ENCODE measurements around the gene AIFM1. TPM values are rescaled to one million over a fixed set of nuclear protein-coding genes. Genes with fewer than 3 reads are reported as not detected.
A peak's percentile ranks its signal among the peaks of the same experiment; 100 is the strongest.

AIFM1 gene
- total RNA-seq, 4 donors from 2014 or later = 7.7 to 21.2 (median 19.1) TPM

DNA sequence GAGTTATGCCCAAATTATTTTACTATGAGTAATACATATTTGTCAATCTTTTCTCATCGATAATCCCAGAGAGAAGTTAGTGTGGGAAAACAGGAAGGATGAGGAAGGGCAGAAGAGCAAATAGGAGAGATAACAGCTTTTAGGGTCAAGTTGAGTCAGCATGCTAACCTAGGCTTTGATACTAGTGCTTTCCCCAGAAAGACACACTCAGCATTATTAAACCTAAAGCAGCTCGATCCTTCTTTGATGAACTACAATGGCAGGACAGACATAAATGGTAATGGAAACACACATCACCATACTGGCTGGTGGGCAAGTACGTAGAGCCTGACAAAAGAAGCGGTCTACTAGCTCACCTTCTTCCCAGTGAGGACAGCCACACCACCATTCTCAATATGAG lies 20.5 kb downstream of the AIFM1 start:
- intact Hi-C loops (cut with DNase I; ENCODE audit: low total_unique reads) = no loop called here
- TF ChIP-seq, protein P1, sequence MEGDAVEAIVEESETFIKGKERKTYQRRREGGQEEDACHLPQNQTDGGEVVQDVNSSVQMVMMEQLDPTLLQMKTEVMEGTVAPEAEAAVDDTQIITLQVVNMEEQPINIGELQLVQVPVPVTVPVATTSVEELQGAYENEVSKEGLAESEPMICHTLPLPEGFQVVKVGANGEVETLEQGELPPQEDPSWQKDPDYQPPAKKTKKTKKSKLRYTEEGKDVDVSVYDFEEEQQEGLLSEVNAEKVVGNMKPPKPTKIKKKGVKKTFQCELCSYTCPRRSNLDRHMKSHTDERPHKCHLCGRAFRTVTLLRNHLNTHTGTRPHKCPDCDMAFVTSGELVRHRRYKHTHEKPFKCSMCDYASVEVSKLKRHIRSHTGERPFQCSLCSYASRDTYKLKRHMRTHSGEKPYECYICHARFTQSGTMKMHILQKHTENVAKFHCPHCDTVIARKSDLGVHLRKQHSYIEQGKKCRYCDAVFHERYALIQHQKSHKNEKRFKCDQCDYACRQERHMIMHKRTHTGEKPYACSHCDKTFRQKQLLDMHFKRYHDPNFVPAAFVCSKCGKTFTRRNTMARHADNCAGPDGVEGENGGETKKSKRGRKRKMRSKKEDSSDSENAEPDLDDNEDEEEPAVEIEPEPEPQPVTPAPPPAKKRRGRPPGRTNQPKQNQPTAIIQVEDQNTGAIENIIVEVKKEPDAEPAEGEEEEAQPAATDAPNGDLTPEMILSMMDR (IDR thresholded peaks at IDR 0.05) = no peak
- no peak for TF ChIP-seq POLR2A (IDR thresholded peaks at IDR 0.05)
- Histone ChIP-seq H3K9me3 (no peaks in the 10 kb centered on the region), H3K27ac (no peak overlapping the region), H3K4me1 (no peaks in the 10 kb centered on the region), H3K36me3 (no peaks in the 10 kb centered on the region), H3K27me3 (no peaks in the 10 kb centered on the region), H3K4me3 (no peak overlapping the region)
- no peak for DNase-seq

- Histone ChIP-seq H3K9me3 (no peaks in the 10 kb centered on the region), H3K27me3 (no peaks in the 10 kb centered on the region), H3K4me3 (no peak overlapping the region), H3K27ac (no peak overlapping the region), H3K4me1 (no peaks in the 10 kb centered on the region), H3K36me3 (no peaks in the 10 kb centered on the region)
- TF ChIP-seq, protein P1 (IDR thresholded peaks at IDR 0.05) = no peak
- no peak for TF ChIP-seq POLR2A (IDR thresholded peaks at IDR 0.05)
- no peak for DNase-seq
- intact Hi-C loops (cut with DNase I; ENCODE audit: low total_unique reads) = no loop called here
These were observed 21.1 kb downstream of the AIFM1 start for GRCh38 chrX:130144509-130144908.

DNA sequence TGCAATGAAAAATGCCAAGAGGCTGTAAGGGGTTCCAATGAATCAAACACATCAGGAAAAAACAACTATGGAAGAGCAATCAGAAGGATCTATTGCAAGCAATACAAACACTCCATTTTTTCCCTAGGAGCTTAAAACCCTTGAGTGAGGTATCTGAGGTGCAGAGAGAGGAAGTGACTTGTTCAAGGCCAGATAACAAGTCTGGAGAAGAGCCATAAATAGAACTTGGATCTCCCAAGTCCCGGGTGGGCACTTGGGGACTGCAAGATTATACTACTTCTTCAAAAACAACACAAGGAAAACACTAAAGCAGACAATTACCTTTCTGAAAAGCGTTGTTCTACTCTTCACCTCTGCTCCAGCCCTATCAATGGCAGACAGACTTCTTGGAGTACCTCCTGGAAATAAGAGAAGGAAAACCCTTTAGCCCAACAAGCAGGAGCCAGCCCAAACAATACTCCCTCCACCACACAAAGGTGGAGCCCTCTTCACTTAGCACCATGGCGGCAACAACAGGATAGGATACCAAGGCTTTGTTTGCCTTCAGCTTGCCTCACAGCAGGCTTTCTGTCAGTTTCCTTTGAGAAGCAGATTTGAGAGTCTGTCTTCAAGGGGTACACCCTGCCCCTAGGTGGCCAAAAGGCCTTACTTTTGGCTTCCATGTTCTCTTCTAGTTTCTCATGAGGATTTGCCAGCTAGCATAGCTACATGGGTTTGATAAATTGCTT lies 26.0 kb downstream of the AIFM1 start:
- TF ChIP-seq, protein P1 (IDR thresholded peaks at IDR 0.05) = no peak
- no peak for TF ChIP-seq POLR2A (IDR thresholded peaks at IDR 0.05)
- H3K36me3 ChIP-seq = no peaks in the 10 kb centered on the region
- no peak overlapping the region for H3K4me3 ChIP-seq
- intact Hi-C loops (cut with DNase I; ENCODE audit: low total_unique reads) = no loop called here
- DNase-seq = no peak
- H3K9me3 ChIP-seq = no peaks in the 10 kb centered on the region
- H3K4me1 ChIP-seq = no peaks in the 10 kb centered on the region
- no peak overlapping the region for H3K27ac ChIP-seq
- no peaks in the 10 kb centered on the region for H3K27me3 ChIP-seq

GRCh38 chrX:130136961-130137360 lies 28.7 kb downstream of the AIFM1 start:
- Histone ChIP-seq H3K4me1 (no peaks in the 10 kb centered on the region), H3K36me3 (no peaks in the 10 kb centered on the region), H3K9me3 (no peaks in the 10 kb centered on the region), H3K27ac (no peak overlapping the region), H3K27me3 (no peaks in the 10 kb centered on the region), H3K4me3 (no peak overlapping the region)
- DNase-seq = no peak
- intact Hi-C loops (cut with DNase I; ENCODE audit: low total_unique reads) = no loop called here
- TF ChIP-seq, protein P1 (IDR thresholded peaks at IDR 0.05) = no peak
- TF ChIP-seq POLR2A (IDR thresholded peaks at IDR 0.05) = no peak

GRCh38 chrX:130136496-130136895 lies 29.1 kb downstream of the AIFM1 start:
- no peaks in the 10 kb centered on the region for H3K36me3 ChIP-seq

More at GRCh38 chrX:130136496-130136895, 29.1 kb downstream of the AIFM1 start:
- Histone ChIP-seq H3K27me3 (no peaks in the 10 kb centered on the region), H3K27ac (peak overlapping the region in 1 of 2 donors; percentile 22), H3K9me3 (no peaks in the 10 kb centered on the region), H3K4me1 (no peaks in the 10 kb centered on the region), H3K4me3 (no peak overlapping the region)
- intact Hi-C loops (cut with DNase I; ENCODE audit: low total_unique reads) = no loop called here
- no peak for DNase-seq
- TF ChIP-seq POLR2A (IDR thresholded peaks at IDR 0.05) = no peak
- TF ChIP-seq, protein P1 (IDR thresholded peaks at IDR 0.05) = no peak

Data from uterus (tissue), 4 donors.